Stimulated activated CD8-positive, alpha-beta memory T cell treated with anti-CD3 and anti-CD28 coated beads, Interleukin-12 subunit alpha, Interleukin-12 subunit beta, amount 100 ng/mL, for 1 hour (primary cell): ENCODE measurements around the gene DERA.
"Not testable (repeated sequence)": the region's sequence is repeated elsewhere in the genome, so short reads cannot be mapped to it uniquely, and the experiment has no call there.

Experiments
- DNase-seq: peaks from one replicate; pipeline ENCODE4 v3.0.0-alpha.2; 2020; ENCODE audit warnings: low read depth

Gene DERA

GRCh38 chr12:15904378-15904920 is 6.7 kb upstream of the DERA start:
- no peak for DNase-seq

- no peak for DNase-seq
These were observed 666 bp upstream of the DERA start for GRCh38 chr12:15910468-15910863.

- not testable (repeated sequence) for DNase-seq
These were observed 799 bp downstream of the DERA start for GRCh38 chr12:15911931-15912330.

GRCh38 chr12:15914131-15914530 is 3.0 kb downstream of the DERA start:
- not testable (repeated sequence) for DNase-seq

GRCh38 chr12:15918066-15918465 is 6.9 kb downstream of the DERA start:
- no peak for DNase-seq

- DNase-seq = no peak
These were observed 8.3 kb downstream of the DERA start for GRCh38 chr12:15919418-15919817.

- DNase-seq = no peak
These were observed 13.8 kb downstream of the DERA start for GRCh38 chr12:15924956-15925355.

GRCh38 chr12:15928346-15928745 is 17.2 kb downstream of the DERA start:
- no peak for DNase-seq

GRCh38 chr12:15928870-15929571 is 17.9 kb downstream of the DERA start:
- no peak for DNase-seq

GRCh38 chr12:15931590-15932053 is 20.5 kb downstream of the DERA start:
- DNase-seq = no peak

GRCh38 chr12:15932327-15932726 is 21.2 kb downstream of the DERA start:
- no peak for DNase-seq

GRCh38 chr12:15932971-15933370 is 21.8 kb downstream of the DERA start:
- DNase-seq = no peak

- no peak for DNase-seq
These were observed 22.6 kb downstream of the DERA start for GRCh38 chr12:15933751-15934150.

- no peak for DNase-seq
These were observed 25.6 kb downstream of the DERA start for GRCh38 chr12:15936751-15937150.

- DNase-seq = no peak
These were observed 26.8 kb downstream of the DERA start for GRCh38 chr12:15937902-15938301.

- no peak for DNase-seq
These were observed 28.0 kb downstream of the DERA start for GRCh38 chr12:15939111-15939510.

GRCh38 chr12:15942475-15942874 is 31.3 kb downstream of the DERA start:
- no peak for DNase-seq

- not testable (repeated sequence) for DNase-seq
These were observed 32.4 kb downstream of the DERA start for GRCh38 chr12:15943519-15943918.

- not testable (repeated sequence) for DNase-seq
These were observed 37.3 kb downstream of the DERA start for GRCh38 chr12:15948461-15948860.

GRCh38 chr12:15955281-15955680 is 44.1 kb downstream of the DERA start:
- no peak for DNase-seq

- no peak for DNase-seq
These were observed 44.9 kb downstream of the DERA start for GRCh38 chr12:15956010-15956409.

- no peak for DNase-seq
These were observed 45.5 kb downstream of the DERA start for GRCh38 chr12:15956413-15957185.

- no peak for DNase-seq
These were observed 51.6 kb downstream of the DERA start for GRCh38 chr12:15962760-15963159.
